Sigmoid colon (tissue), 3 donors: ENCODE results near the gene MIPEP.

ENCODE experiments used
- CTCF ChIP-seq, 4 experiments: fragments of 450-650 bp in 3 of 4; fragments of 200-600 bp in 1 of 4; IDR thresholded peaks; one replicate each; pipeline ENCODE4 v1.5.1; 2016 to 2019; ENCODE audit warnings: antibody characterized with exemption in 4 of 4, mild to moderate bottlenecking in 3 of 4, moderate library complexity in 2 of 4
- POLR2A ChIP-seq, 2 donors: fragments of 450-650 bp; IDR thresholded peaks; one replicate each; pipeline ENCODE4 v1.6.1; 2016; ENCODE audit warnings: antibody characterized with exemption in 2 of 2, mild to moderate bottlenecking in 2 of 2, moderate library complexity in 2 of 2

GRCh38 chr13:23743278-23744076, 145.7 kb downstream of the MIPEP start:
- no peak for TF ChIP-seq CTCF (IDR thresholded peaks at IDR 0.05)
- TF ChIP-seq POLR2A (IDR thresholded peaks at IDR 0.05): no peak
